Cardiac fibroblast (primary cell): ENCODE measurements around the gene TMEM273.

Source experiments
- DNase-seq, 2 donors: peaks; one replicate each; pipeline versions ENCODE4 v3.0.0 to v3.0.0-alpha.2; 2010; ENCODE audit warnings: low read depth in 2 of 2
- H3K4me3 ChIP-seq, 2 donors: replicated peaks in 1 of 2; 1 replicate in 1 of 2; 2 replicates in 1 of 2; pipeline ENCODE4 v1.5.1; 2011; ENCODE audit warnings: low read depth in 2 of 2, low read length in 2 of 2, mild to moderate bottlenecking in 2 of 2, moderate library complexity in 1 of 2
- TF ChIP-seq, protein P1 (sequence below): IDR thresholded peaks from one replicate; pipeline ENCODE4 v1.5.1; 2011; ENCODE audit warnings: low read depth, mild to moderate bottlenecking, low read length, inconsistent platforms

The TMEM273 gene

DNA sequence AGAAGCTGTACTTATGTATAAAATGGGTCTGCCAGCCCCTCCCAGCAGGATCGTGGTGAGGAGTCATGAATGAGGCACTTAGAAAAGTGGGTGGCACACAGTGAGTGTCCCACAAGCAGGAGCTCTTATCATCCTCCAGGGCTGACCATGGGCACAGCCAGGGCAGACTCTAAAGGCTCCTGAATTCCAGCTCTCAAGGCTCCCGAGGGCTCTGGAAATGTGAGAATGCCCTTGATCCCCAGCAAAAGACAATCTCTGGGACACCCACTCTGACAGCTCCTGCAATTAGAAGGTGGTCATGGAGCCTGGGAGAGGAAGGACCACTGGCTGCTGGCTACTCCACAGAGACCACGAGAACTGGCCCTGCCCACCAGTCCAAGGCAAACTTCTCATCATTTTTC, 74.5 kb downstream of the TMEM273 start:
- TF ChIP-seq, protein P1, sequence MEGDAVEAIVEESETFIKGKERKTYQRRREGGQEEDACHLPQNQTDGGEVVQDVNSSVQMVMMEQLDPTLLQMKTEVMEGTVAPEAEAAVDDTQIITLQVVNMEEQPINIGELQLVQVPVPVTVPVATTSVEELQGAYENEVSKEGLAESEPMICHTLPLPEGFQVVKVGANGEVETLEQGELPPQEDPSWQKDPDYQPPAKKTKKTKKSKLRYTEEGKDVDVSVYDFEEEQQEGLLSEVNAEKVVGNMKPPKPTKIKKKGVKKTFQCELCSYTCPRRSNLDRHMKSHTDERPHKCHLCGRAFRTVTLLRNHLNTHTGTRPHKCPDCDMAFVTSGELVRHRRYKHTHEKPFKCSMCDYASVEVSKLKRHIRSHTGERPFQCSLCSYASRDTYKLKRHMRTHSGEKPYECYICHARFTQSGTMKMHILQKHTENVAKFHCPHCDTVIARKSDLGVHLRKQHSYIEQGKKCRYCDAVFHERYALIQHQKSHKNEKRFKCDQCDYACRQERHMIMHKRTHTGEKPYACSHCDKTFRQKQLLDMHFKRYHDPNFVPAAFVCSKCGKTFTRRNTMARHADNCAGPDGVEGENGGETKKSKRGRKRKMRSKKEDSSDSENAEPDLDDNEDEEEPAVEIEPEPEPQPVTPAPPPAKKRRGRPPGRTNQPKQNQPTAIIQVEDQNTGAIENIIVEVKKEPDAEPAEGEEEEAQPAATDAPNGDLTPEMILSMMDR: no peak
- no peak for DNase-seq
- no peak overlapping the region for H3K4me3 ChIP-seq

DNA sequence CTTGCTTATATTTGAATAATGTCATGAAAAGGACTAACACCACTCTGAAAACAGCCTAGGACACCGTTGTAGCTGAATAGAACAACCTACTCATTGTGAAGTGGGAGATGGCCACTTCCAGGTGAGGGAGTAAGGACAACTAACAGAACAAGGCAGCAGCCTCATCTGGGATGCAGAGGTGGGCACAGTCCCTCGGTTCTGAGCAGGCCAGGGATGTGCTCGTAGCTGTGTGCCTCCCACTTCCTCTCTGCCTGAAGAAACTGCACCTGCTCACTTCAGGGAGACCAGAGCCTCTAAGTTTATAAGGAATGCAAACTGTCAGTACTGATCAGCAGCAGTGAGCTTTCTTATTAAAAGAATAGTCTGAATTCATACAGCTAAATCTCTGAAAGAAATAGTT, 75.3 kb downstream of the TMEM273 start:
- no peak for DNase-seq
- TF ChIP-seq, protein P1: no peak

DNA sequence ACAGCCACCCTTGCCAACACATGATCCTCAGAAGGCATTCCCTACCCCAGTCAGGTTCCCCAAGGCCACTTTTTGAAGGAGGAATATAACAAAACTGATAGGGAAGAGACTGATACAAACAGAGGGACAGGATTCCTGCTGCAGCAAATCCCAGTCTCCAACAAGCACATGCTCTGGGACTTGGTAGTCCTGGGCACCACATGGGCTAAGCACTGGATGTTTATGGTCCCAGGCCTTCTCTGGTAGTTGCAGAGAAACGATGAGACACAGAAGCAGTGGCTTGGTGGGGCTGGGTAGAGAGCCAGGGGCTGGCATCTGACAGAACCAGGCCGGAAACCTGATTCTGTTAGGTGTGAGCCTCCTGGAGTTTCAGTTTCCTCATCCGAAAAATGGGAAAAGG, 76.1 kb downstream of the TMEM273 start:
- no peak overlapping the region for H3K4me3 ChIP-seq
- DNase-seq: no peak
- TF ChIP-seq, protein P1: no peak

More for the DNA sequence above, 75.3 kb downstream of the TMEM273 start:
- H3K4me3 ChIP-seq: no peak overlapping the region

DNA sequence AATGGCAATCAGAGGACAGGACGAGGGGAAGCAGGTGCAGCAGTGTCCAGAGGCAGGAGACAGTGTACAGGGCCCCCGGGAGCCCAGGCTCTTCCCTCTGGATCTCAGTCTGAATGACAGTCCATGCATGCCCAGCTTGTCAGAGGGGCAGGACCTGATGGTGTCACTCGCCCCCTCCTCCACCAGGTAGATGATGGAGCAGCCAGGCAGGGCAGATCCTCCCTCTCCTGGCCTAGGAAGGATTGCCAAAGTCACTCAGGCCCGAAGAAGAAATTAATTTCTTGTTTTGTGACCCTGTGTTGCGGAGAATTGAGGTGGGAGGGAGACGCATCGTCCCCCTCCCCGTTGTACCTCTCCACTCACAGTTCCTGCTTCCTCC, 76.9 kb downstream of the TMEM273 start:
- H3K4me3 ChIP-seq: no peak overlapping the region
- no peak for DNase-seq
- TF ChIP-seq, protein P1: no peak

DNA sequence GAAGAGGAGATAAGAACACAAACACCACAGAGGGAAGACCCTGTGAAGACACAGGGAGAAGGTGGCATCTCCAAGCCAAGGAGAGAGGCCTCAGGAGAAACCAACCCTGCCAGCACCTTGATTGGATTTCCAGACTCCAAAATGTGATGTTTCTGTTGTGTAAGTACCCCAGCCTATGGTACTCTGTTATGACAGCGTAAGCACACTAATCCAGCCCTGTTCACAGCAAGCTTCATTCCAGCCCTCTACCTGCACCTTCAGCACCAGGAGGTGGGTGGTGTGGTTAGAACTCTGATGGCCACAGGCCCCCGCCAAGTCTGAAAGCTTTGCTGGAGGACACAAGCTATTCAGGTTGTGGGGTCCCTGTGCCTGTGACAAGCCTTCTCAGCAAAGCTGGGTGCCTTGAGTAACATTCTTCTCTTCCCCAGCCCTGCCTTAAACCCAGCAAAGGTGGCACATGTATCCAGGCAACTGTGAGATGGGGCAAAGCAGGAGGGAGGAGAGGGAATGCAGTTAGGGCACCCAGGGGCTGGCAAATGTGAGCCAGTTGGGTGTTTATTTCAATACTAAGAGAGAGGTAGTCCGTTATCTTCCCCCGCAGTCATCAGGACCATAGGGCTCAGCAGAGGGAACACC, 77.4 kb downstream of the TMEM273 start:
- TF ChIP-seq, protein P1: no peak
- DNase-seq: no peak

DNA sequence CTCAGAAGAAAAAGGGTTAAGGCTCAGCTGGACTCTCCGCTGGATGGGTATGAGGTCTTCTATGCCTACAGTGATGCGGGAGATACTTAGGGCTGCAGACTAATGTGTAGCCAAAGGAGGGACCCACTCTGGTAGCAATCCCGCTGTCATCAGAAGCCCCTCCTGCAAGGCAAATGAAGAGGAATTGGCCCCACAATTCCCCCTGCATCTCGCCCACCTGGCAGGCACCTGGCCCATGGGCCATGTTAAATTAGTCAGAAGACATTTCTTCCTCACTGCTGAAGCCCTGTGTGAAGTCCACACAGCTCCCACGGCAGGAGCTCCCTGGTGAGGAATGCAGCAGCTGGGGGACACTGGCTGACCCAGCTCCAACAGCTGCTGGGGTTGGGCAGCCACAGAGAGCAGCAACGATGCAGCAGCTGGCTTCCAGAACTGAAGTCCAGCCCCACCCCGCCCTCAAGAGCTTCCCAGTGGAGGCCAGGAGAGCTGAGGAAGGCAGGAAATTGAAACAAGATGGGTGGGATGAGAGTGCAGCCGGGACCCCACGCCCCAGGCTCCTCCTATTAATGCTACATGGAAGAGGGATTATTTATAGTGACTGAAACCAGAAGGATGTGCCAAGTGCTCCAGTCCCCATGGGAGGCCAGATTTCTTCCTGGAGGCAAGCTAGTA, 78.4 kb downstream of the TMEM273 start:
- DNase-seq: peak; percentile 7 to 56
- H3K4me3 ChIP-seq: no peak overlapping the region
- TF ChIP-seq, protein P1: no peak

More for the DNA sequence above, 77.4 kb downstream of the TMEM273 start:
- no peak overlapping the region for H3K4me3 ChIP-seq

DNA sequence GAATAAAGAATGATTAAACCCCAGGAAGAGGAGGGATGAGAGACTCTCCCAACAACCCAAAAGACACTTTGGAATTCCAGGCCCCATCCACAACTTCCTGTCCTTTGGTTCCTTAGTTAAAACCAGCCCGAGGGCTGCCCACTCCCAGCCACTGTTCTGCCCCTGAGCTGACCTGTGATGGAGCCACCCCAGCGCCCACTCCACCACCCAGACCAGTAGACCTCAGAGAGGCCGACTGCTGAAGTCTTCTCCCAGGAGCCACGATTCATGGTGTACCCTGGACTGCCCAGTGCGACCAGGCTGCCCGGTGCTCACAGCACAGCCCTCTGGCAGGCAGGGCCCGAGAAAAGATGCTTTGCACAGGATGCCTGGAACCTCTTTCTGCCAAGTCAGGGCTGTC, 79.5 kb downstream of the TMEM273 start:
- no peak overlapping the region for H3K4me3 ChIP-seq
- TF ChIP-seq, protein P1: no peak
- no peak for DNase-seq
